MCF 10A (cell line): ENCODE data around the gene AGXT. TPM values are rescaled to one million over a fixed set of nuclear protein-coding genes. Genes with fewer than 3 reads are reported as not detected.

Experiments
- BruUV-seq: library from RNA; stranded (reverse); fragments of 400-500 nt; replicated peaks from 2 replicates; lab custom pipeline; 2021; lab: Mats Ljungman, UMichigan
- CTCF ChIA-PET: fragments of 300-600 bp; sonication (Branson Sonifier 250); formaldehyde crosslinking; extraction: SDS; loops from one replicate; lab custom pipeline; 2021; ENCODE audit warnings: antibody characterized with exemption, inconsistent platforms; lab: Yijun Ruan, JAX
- POLR2A ChIA-PET: fragments of 300-600, 350-650 bp; sonication (Branson Sonifier 250); formaldehyde crosslinking; extraction: SDS; loops from one replicate; lab custom pipeline; 2020; ENCODE audit warnings: antibody characterized with exemption, inconsistent platforms; lab: Yijun Ruan, JAX
- DNase-seq: peaks from one replicate; pipeline ENCODE4 v3.0.0-alpha.2; 2018; ENCODE audit not compliant: unreplicated experiment
- H3K27ac Mint-ChIP-seq: one replicate; pipeline ENCODE4 v1.8.0; 2022; ENCODE audit warnings: mild to moderate bottlenecking, low read depth, mixed read lengths; ENCODE audit not compliant: unreplicated experiment
- H3K27me3 Mint-ChIP-seq: one replicate; pipeline ENCODE4 v1.8.0; 2022; ENCODE audit warnings: mixed read lengths; ENCODE audit not compliant: insufficient read depth, unreplicated experiment
- H3K36me3 Mint-ChIP-seq: one replicate; pipeline ENCODE4 v1.8.0; 2022; ENCODE audit warnings: mild to moderate bottlenecking, moderate library complexity, mixed read lengths; ENCODE audit not compliant: insufficient read depth, unreplicated experiment
- H3K4me1 Mint-ChIP-seq: one replicate; pipeline ENCODE4 v1.8.0; 2022; ENCODE audit warnings: mixed read lengths; ENCODE audit not compliant: insufficient read depth, unreplicated experiment
- H3K4me3 Mint-ChIP-seq: one replicate; pipeline ENCODE4 v1.8.0; 2022; ENCODE audit warnings: mild to moderate bottlenecking, moderate library complexity, mixed read lengths; ENCODE audit not compliant: unreplicated experiment
- H3K9me3 Mint-ChIP-seq: one replicate; pipeline ENCODE4 v1.8.0; 2022; ENCODE audit warnings: mixed read lengths; ENCODE audit not compliant: unreplicated experiment
- CTCF ChIP-seq: fragments of 200-600 bp; IDR thresholded peaks from one replicate; pipeline ENCODE4 v1.8.0; 2022; ENCODE audit warnings: antibody characterized with exemption, mild to moderate bottlenecking; ENCODE audit not compliant: unreplicated experiment
- intact Hi-C: fragments of 100-400 bp; cut with micrococcal nuclease; formaldehyde crosslinking; loops from 2 replicates; pipeline ENCODE4 v1.14.1; 2022
- total RNA-seq: library from RNA; stranded (reverse); gene quantifications from 2 replicates; pipeline ENCODE4 v1.2.3, GENCODE V29; 2022

Gene AGXT
- total RNA-seq, 1 experiment from 2014 or later, result not detected

GRCh38 chr2:240871071-240871958, 2.7 kb downstream of the AGXT start:
- BruUV-seq, result no TSS peak
- Mint-ChIP-seq H3K27me3 (no peaks in the 10 kb centered on the region), H3K9me3 (no peaks in the 10 kb centered on the region), H3K27ac (no peak overlapping the region), H3K4me3 (no peak overlapping the region), H3K4me1 (peaks cover 8% of the 10 kb centered on the region), H3K36me3 (no peaks in the 10 kb centered on the region)
- ChIA-PET CTCF (no interaction called here), POLR2A (no interaction called here)
- no peak for TF ChIP-seq CTCF
- no peak for DNase-seq
- intact Hi-C loops, result no loop called here

DNA sequence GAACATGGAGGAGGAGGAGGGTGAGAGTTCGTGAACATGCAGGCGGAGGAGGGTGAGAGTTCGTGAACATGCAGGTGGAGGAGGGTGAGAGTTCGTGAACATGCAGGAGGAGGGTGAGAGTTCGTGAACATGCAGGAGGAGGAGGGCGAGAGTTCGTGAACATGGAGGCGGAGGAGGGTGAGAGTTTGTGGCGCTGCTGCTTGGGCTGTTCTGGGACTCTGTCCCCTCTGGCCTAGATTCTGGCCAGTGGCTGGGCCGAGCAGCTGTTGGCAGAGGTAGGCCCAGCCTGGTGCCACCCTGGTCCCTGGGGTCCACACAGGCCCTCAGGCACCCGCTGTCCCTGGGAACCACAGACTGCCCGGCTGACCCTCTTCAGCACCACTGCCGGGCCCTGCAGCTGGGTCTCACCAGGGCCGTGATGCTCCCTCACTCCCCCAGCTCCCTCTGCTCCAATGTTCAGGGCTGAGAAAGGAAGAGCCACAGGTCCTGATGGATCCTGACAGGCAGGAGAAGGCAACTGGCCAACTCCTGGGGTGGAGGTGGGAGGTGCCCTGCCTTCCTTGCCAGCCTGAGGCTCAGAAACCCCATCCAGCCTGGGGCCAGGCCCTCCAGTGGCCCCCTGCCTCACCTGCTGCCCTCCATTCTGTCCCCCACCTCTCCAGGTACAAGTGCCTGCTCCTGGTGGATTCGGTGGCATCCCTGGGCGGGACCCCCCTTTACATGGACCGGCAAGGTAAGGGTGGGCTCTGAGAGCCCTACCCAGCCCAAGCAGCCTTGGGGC, 3.9 kb downstream of the AGXT start:
- intact Hi-C loops, result no loop called here
- Mint-ChIP-seq H3K4me1 (peaks cover 8% of the 10 kb centered on the region), H3K4me3 (no peak overlapping the region), H3K27ac (no peak overlapping the region), H3K27me3 (no peaks in the 10 kb centered on the region), H3K36me3 (no peaks in the 10 kb centered on the region), H3K9me3 (no peaks in the 10 kb centered on the region)
- ChIA-PET POLR2A (no interaction called here), CTCF (no interaction called here)
- no TSS peak for BruUV-seq
- no peak for DNase-seq
- no peak for TF ChIP-seq CTCF

DNA sequence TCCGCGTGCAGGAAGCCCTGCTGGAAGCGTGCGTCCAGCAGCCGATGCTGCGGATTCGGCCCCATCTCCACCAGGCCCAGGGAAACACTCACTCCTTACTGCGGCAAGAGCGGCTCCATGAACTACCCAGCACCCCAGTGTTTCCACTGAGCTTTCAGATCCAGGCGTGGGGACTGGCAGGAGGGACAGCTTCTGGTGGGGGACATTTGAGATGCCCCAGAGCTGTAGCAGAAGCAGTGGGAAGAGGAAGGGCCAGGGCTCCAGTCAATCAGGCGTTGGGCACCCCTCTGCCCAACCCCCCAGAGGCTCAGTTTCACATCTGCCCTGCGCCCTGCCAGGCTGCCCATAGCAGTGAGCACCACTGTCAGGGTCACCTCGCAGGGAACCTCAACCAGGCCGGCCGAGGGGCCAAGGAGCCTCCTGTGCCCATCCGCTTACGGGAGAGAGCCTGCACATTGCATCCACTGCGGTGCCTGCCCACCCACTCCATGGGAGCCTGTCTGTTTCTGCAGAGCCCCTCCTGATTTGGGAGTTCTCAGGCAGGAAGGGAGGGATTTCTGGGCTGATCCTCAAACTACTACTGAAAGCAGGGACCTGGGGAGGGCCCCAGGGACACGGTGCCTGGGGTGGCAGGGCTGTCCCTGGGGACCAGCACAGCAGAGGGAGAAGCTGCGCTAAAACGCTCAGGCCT, 4.6 kb downstream of the AGXT start:
- TF ChIP-seq CTCF, result no peak
- Mint-ChIP-seq H3K4me3 (no peak overlapping the region), H3K9me3 (no peaks in the 10 kb centered on the region), H3K36me3 (no peaks in the 10 kb centered on the region), H3K4me1 (peaks cover 1% of the 10 kb centered on the region), H3K27ac (no peak overlapping the region), H3K27me3 (no peaks in the 10 kb centered on the region)
- no peak for DNase-seq
- POLR2A ChIA-PET, result no interaction called here
- intact Hi-C loops, result no loop called here
- CTCF ChIA-PET, result no interaction called here
- BruUV-seq, result no TSS peak
